ENCODE results near the gene IL13RA1.

DNA sequence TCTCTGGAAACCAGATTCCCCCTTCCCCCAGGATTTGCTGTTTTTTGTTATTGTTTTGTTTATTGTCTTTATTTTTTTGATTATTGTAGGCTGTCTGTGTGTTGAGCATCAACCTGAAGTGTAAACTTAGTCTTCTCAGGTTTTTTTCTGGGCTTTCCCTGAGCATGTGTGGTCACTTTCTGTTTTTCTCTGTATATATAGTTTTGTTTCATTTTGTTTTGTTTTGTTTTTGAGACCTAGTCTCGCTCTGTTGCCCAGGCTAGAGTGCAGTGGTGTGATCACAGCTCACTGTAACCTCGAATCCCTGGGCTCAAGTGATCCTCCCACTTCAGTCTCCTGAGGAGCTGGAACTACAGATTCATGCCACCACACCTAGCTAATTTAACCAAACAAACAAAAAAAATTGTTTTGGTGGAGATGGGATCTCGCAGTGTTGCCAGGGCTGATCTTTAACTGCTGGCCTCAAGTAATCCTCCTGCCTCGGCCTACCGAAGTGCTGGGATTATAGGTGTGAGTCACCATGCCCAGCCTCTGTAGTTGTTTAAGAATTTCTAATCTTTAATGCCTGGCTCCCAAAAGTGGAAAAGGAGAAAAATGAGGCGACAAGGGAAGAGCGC, 9.1 kb downstream of the IL13RA1 start:
- TF ChIP-seq CTCF (IDR thresholded peaks at IDR 0.05), result no peak
- TF ChIP-seq ZFX (IDR thresholded peaks at IDR 0.05; ENCODE audit: borderline replicate concordance), result no peak

All from 22Rv1 (cell line).